Natural killer cell treated with Interleukin-12 subunit alpha and Interleukin-12 subunit beta and Interleukin-15 and Interleukin-18, amount 100 ng/mL, for 72 hours (primary cell): ENCODE data around the gene MAX. TPM values are rescaled to one million over a fixed set of nuclear protein-coding genes. Genes with fewer than 3 reads are reported as not detected.

ENCODE experiments used
- ATAC-seq, 2 donors: fragments of 150-1000 bp; cut with Tn5 transposase in 1 of 2; sonication (Bioruptor Pico), chemical (Tn5 transposase) in 1 of 2; 2 replicates each; pipeline ENCODE4 v1.10.0; 2021
- DNase-seq: peaks from one replicate; pipeline ENCODE4 v3.0.0; 2022; ENCODE audit warnings: low spot score
- H3K27ac Mint-ChIP-seq, 2 donors: 1 replicate in 1 of 2; 2 replicates in 1 of 2; pipeline ENCODE4 v1.8.0; 2022; ENCODE audit warnings: mixed read lengths in 2 of 2, mild to moderate bottlenecking in 1 of 2, moderate library complexity in 1 of 2
- H3K27me3 Mint-ChIP-seq, 2 donors: 1 replicate in 1 of 2; 2 replicates in 1 of 2; pipeline ENCODE4 v1.8.0; 2022; ENCODE audit warnings: mixed read lengths in 2 of 2
- H3K36me3 Mint-ChIP-seq: one replicate; pipeline ENCODE4 v1.8.0; 2022; ENCODE audit warnings: mixed read lengths
- H3K4me1 Mint-ChIP-seq, 2 donors: 1 replicate in 1 of 2; 2 replicates in 1 of 2; pipeline ENCODE4 v1.8.0; 2022; ENCODE audit warnings: low read depth in 2 of 2, mixed read lengths in 2 of 2, mild to moderate bottlenecking in 1 of 2
- H3K4me3 Mint-ChIP-seq: one replicate; pipeline ENCODE4 v1.8.0; 2022; ENCODE audit warnings: mixed read lengths
- H3K9me3 Mint-ChIP-seq: 2 replicates; pipeline ENCODE4 v1.8.0; 2022; ENCODE audit warnings: mixed read lengths
- total RNA-seq, 2 donors: library from RNA; stranded (reverse); gene quantifications; one replicate each; pipeline ENCODE4 v1.2.3, GENCODE V29; 2022

The MAX gene, protein sequence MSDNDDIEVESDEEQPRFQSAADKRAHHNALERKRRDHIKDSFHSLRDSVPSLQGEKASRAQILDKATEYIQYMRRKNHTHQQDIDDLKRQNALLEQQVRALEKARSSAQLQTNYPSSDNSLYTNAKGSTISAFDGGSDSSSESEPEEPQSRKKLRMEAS
- 100 to 1,000 TPM; 167 to 171 TPM for total RNA-seq

DNA sequence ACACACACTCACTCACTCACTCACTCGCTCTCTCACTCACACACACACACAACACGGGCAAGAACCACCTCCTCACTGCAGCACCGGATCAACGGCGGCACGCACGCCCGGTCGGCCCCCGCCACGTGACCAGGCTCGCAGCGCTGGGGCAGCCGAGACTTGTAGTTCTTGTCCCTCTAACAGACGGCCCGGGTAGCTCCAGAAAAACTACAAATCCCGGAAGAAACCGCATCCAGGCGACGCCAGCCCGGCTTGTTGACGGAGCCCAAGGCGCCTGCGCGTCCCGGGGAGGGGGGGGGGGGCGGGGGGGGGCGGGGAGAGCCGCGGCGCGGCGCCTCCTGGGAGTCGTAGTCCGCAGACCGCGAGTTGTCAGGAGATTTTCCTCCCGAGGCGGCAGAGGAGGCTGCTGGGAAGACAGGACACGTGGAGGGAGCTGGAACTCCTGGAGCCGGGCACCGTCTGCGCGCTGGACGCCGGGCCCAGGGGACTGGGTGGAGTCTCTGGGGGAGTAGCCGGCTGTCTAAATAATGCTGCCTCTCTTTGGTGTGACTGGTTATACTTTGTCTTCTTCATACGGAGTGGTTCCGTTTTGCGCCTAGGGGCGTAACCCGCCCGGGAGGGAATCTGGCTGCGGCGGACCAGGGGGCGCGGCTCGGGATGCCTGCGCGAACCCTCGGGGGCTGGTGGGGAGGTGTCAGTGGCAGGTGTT is at the start of gene MAX:
TSS of gene MAX (minus strand) at position 77 of the 709 bp plus-strand sequence. CDS start 178 bp downstream, outside the sequence.
- Mint-ChIP-seq H3K9me3 (no peaks in the 10 kb centered on the region), H3K27ac (peak within 1 kb of the TSS; percentile 93 to 96), H3K4me3 (peak within 1 kb of the TSS; percentile 98), H3K36me3 (peaks cover 18% of the 10 kb centered on the region), H3K4me1 (peaks cover 28 to 36% of the 10 kb centered on the region in 2 donors), H3K27me3 (peaks cover 0 to 2% of the 10 kb centered on the region in 2 donors)
- peak; percentile 96 to 97 for ATAC-seq
- peak; percentile 99 for DNase-seq

DNA sequence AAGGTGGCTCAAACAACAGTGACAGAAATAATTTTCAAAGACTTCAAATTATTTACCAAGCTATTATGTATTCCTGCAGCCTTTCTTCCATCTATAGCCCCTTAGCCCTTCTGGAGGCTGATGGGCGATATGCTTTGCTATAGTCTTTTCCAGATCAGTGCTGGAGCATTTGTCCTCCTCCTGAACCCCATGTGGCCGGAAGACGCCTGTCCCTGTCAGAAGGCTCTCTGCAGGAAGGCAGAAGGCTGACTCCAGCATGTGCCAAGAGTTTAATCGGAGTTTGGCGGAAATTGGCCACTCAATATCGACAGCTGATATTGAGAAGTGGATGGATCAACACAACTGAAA is 49.3 kb upstream of the MAX start:
- Mint-ChIP-seq H3K9me3 (no peaks in the 10 kb centered on the region), H3K36me3 (no peaks in the 10 kb centered on the region), H3K4me3 (no peak overlapping the region), H3K4me1 (no peaks in the 10 kb centered on the region), H3K27ac (no peak overlapping the region), H3K27me3 (peaks cover 7% of the 10 kb centered on the region in 2 donors)
- ATAC-seq (no peak), DNase-seq (no peak)

DNA sequence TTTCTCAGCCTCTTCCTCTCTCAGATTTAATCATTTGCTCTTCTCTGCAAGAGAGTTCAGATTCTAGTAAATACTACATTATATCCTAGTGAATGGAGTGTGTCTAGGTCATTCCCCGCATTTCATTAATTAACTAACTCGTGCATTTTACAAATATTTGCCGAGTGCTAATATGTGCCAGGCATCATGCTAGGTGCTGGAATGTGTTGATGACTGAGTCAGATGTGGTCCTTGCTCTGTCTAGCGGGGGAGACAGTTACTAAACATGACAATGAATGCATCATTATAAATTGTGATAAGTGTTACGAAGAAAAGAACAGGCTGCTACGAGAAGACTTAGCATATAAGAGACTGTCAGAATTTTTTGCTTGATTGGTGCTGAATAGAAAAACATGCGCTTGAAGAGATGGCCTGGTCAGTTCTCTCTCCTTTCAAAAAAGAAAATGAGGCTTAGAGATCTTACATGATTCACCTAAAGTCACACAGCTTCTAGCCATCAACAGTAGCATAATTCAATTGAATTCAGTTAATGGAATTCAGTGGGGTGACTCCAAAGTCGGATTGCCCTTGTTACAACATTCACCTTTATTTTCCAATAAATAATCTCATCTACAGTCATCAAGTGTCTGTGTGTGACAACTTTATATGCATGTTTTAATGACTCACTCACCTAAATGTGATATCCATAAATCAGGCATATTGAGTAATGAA is 48.7 kb upstream of the MAX start:
- Mint-ChIP-seq H3K36me3 (no peaks in the 10 kb centered on the region), H3K4me1 (no peaks in the 10 kb centered on the region), H3K27me3 (peaks cover 9 to 10% of the 10 kb centered on the region in 2 donors), H3K27ac (no peak overlapping the region), H3K4me3 (no peak overlapping the region), H3K9me3 (no peaks in the 10 kb centered on the region)
- ATAC-seq (no peak), DNase-seq (no peak)

DNA sequence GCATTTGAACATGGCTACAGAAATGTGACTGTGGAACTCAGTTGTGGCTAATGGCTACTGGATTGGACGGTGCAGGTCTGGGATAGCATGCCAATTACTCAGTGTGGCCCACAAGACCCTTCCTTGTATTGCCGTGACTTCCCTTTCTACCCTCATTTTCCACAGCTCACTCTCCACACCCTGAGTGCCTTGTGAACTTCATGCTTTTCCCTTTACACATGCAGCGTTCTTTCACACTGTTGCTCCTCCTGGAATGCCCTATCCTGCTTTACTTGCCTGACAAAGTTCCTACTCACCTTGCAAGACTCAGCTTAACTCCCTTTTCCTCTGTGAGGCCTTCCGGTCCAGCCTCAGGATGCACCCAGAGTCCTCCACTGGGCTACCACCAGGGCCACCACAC is 46.8 kb upstream of the MAX start:
- Mint-ChIP-seq H3K36me3 (no peaks in the 10 kb centered on the region), H3K27ac (no peak overlapping the region), H3K27me3 (peaks cover 16 to 19% of the 10 kb centered on the region in 2 donors), H3K9me3 (no peaks in the 10 kb centered on the region), H3K4me1 (no peaks in the 10 kb centered on the region), H3K4me3 (no peak overlapping the region)
- peak in 1 of 2 donors; percentile 32 for ATAC-seq
- DNase-seq: no peak

DNA sequence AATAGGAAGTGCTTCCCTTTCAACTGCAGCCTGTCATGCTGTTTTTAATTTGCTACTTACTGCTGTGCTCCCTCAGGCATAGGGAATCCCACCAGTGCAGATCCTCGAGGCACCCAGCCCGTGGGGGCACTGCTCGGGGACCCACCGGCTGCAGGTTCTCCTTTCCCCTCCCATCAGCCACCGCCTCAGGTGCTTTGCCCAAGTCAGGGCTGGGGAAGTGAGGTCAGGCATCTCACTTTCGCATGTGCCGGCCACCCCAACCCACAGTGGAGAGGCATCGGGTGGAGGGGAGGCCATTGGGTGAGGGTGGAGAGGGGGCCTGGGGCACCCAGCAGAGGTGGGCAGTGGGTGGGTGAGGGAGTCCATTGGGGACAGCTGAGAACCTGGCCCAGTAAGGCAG is 41.9 kb upstream of the MAX start:
- Mint-ChIP-seq H3K4me1 (no peaks in the 10 kb centered on the region), H3K27me3 (peaks cover 20 to 30% of the 10 kb centered on the region in 2 donors), H3K36me3 (no peaks in the 10 kb centered on the region), H3K27ac (no peak overlapping the region), H3K9me3 (no peaks in the 10 kb centered on the region), H3K4me3 (no peak overlapping the region)
- no peak for ATAC-seq
- no peak for DNase-seq

DNA sequence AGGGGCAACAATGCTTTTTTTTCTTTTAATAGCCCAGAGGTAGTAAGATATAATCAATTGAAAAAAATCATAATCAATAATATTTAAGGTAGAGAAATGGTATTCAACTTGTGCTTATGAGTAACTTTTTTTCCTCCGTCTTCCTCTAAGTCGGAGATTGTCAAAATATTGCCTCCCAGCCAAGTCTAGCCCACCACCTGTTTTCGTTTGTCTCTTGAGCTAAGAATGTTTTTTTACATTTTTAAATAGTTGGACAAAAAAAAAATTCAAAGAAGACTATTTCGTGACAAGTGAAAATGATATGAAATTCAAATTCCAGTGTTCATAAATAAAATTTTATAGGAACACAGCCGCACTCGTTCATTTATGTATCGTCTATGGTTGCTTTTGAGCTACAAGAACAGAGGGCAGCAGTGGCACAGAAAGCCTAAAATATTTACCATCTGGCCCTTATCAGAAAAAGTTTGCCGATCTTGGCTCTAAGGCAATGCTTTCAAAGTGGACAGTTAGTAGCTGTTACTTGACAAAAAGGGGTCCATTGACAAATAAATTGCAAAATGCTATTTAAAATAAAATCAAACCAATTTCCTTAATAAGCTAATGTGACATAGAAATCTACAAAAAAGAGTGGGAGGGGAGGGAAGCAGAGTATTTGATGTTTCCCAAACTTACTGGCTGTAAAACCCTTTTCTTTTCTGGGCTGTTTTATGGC is 40.8 kb upstream of the MAX start:
- H3K27me3 Mint-ChIP-seq: peaks cover 19 to 30% of the 10 kb centered on the region in 2 donors
- no peak overlapping the region for H3K4me3 Mint-ChIP-seq
- H3K9me3 Mint-ChIP-seq: no peaks in the 10 kb centered on the region
- no peaks in the 10 kb centered on the region for H3K4me1 Mint-ChIP-seq
- DNase-seq (no peak), ATAC-seq (no peak)
- no peak overlapping the region for H3K27ac Mint-ChIP-seq
- no peaks in the 10 kb centered on the region for H3K36me3 Mint-ChIP-seq

DNA sequence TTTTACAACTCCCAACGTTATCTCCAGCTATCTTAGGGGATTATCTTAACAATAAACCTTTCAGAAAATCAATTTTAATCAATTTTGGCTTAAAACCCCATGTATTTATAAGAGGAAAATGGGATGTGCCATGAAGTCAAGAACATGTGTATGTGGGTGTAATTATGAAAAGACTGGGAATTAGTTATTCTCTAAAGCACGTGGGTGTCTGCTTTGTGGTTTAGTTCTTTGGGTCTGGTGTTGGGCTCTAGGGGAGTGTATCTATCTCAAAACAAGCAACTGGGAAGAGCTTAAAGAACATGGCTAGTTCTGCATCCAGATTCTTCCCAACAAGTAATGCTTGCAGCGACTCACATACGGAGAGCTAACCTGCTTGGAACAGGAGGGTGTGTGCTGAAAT is 40.1 kb upstream of the MAX start:
- H3K9me3 Mint-ChIP-seq: no peaks in the 10 kb centered on the region
- no peak overlapping the region for H3K27ac Mint-ChIP-seq
- DNase-seq (no peak), ATAC-seq (no peak)
- H3K4me3 Mint-ChIP-seq: no peak overlapping the region
- H3K36me3 Mint-ChIP-seq: no peaks in the 10 kb centered on the region
- H3K27me3 Mint-ChIP-seq: peaks cover 19 to 30% of the 10 kb centered on the region in 2 donors
- no peaks in the 10 kb centered on the region for H3K4me1 Mint-ChIP-seq

DNA sequence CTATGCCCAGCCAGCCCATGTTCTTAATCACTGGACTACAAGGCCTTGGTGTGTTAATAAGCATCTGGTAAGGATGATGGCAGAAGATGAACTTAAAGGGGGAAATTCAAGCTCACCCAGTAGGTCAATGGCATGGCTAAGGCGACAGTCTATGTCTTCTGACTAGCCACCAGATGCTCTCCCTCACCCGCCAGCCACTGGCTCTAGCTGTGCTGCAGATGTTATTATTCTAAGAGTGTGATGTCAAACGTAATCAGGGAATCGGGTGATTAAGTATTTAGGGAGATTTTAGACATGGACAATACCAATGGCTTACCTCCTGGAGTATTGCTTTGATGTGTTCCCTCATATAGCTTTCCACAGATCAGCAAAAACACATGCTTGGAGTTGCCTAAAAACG is 39.2 kb upstream of the MAX start:
- ATAC-seq (no peak), DNase-seq (no peak)
- H3K4me1 Mint-ChIP-seq: peaks cover 0 to 1% of the 10 kb centered on the region in 2 donors
- H3K4me3 Mint-ChIP-seq: no peak overlapping the region
- H3K27me3 Mint-ChIP-seq: peaks cover 19 to 30% of the 10 kb centered on the region in 2 donors
- no peak overlapping the region for H3K27ac Mint-ChIP-seq
- no peaks in the 10 kb centered on the region for H3K36me3 Mint-ChIP-seq
- H3K9me3 Mint-ChIP-seq: no peaks in the 10 kb centered on the region

DNA sequence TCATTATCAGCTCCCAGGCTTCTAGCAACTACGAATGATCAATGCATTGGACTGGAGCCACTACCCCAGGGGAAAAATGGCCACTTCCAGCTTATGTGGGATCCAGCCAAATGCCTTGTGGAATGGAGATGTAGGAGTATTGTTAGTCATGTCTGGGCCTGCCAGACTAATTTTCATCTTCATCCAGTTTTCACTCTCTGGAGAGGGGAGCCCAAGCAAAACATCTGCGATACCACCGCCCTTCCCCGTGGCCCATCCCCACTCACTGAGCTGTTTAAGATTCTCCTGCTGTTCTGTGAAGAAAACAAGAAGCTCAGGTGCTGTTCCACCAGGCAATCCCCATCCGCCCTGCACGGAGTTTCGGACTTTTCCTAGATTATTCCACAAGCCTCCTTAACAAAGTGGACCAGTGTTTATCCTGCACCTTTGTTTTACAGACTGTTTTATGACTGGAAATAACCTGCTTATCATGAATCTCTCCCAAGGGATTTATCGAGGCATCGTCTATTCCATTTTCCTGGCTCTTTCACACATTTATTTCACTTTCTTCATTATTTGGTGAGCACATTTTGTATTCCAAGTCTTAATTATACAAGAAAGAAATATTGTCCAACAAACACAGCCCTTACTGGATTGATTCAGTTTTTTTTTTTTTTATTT is 35.5 kb upstream of the MAX start:
- Mint-ChIP-seq H3K9me3 (no peaks in the 10 kb centered on the region), H3K27me3 (peaks cover 7% of the 10 kb centered on the region in 2 donors), H3K27ac (no peak overlapping the region), H3K4me3 (no peak overlapping the region), H3K4me1 (peaks cover 0 to 4% of the 10 kb centered on the region in 2 donors), H3K36me3 (no peaks in the 10 kb centered on the region)
- DNase-seq (no peak), ATAC-seq (no peak)

DNA sequence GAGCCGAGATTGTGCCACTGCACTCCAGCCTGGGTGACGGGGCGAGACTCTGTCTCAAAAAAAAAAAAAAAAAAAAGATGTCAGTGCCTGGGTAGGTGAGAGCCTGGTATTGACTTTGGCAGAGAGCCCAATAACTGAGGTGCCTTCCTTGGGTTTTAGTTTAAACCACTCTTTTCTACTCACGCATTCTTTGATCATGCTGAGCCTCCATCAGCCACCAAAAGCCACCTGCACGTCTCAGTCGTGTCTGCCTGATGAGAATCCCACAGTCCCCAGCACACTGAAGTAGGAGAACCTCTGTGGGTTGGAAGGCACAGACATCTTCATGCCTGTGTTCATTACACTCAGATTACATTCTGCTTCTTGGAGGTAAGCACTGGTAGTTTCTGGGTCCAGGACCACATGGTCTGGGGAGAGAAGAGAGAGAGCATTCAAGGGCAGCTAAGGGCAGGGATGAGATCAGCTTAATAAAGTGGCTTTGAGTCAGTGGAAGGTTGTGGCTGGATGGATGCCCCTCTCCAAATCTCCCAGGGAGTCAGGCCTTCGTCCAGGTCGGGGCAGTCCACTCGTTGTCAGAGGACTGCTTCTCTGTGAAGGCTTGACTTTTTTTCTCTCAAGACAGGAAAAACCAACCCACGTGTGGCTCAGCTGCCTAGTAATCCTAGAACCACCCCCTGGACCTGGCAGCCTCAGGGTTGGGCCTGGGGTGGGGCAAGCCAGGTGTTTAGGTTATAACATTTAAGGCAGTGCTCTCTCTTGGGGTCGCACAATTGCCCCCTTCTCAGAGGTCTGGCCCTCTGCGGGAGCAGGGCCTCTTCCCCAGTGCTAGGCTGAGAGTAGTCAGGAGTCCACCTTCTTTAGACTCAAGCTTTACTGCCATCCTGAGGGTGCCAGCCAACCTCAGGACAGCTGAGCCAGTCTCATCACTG is 32.6 kb upstream of the MAX start:
- Mint-ChIP-seq H3K27me3 (peaks cover 0 to 2% of the 10 kb centered on the region in 2 donors), H3K9me3 (no peaks in the 10 kb centered on the region), H3K4me3 (no peak overlapping the region), H3K27ac (no peak overlapping the region), H3K4me1 (peaks cover 0 to 4% of the 10 kb centered on the region in 2 donors), H3K36me3 (no peaks in the 10 kb centered on the region)
- peak; percentile 38 to 54 for ATAC-seq
- DNase-seq: no peak

DNA sequence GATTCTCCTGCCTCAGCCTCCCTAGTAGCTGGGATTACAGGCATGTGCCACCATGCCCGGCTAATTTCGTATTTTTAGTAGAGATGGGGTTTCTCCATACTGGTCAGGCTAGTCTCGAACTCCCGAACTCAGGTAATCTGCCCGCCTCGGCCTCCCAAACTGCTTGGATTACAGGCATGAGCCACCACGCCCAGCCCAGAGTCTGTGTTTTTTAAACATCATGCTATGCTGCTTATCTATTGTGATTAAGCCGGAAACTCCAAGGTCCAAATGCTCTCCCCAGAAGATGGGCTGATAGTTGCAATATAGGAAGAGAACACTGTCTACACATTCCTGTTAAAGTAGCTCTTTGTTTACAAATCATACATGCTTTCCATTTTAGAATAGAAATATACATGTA is 30.5 kb upstream of the MAX start:
- Mint-ChIP-seq H3K36me3 (no peaks in the 10 kb centered on the region), H3K4me3 (no peak overlapping the region), H3K27ac (no peak overlapping the region), H3K27me3 (peaks cover 3 to 8% of the 10 kb centered on the region in 2 donors), H3K4me1 (peaks cover 0 to 4% of the 10 kb centered on the region in 2 donors), H3K9me3 (no peaks in the 10 kb centered on the region)
- DNase-seq: no peak
- ATAC-seq: no peak

DNA sequence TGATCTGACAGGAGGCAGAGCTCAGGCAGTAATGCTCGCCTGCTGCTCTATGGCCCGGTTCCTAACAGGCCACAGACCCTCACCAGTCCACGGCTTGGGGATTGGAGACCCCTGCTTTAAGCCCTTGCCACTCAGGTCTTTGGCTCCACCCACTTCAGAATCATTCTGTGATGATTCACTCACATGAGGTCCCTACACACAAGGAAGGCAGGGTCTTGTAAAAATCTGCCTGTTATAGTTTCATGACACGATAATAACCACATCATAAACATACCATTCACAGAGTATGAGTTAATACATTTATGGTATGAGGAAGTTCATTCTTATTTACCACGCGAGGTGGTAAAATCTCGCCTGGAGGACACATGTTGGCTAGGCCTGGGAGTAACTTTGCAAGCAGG is 29.0 kb upstream of the MAX start:
- H3K27ac Mint-ChIP-seq: no peak overlapping the region
- no peaks in the 10 kb centered on the region for H3K36me3 Mint-ChIP-seq
- ATAC-seq (no peak), DNase-seq (no peak)
- no peak overlapping the region for H3K4me3 Mint-ChIP-seq
- H3K27me3 Mint-ChIP-seq: peaks cover 5 to 15% of the 10 kb centered on the region in 2 donors
- no peaks in the 10 kb centered on the region for H3K9me3 Mint-ChIP-seq
- peaks cover 0 to under 1% of the 10 kb centered on the region in 2 donors for H3K4me1 Mint-ChIP-seq
